Fibroblast of lung (primary cell): ENCODE measurements around the gene CABCOCO1. TPM values are rescaled to one million over a fixed set of nuclear protein-coding genes. Genes with fewer than 3 reads are reported as not detected.
"Not testable (repeated sequence)": the region's sequence is repeated elsewhere in the genome, so short reads cannot be mapped to it uniquely, and the experiment has no call there.

Experiments
- DNase-seq, 2 donors: peaks; one replicate each; pipeline versions ENCODE4 v3.0.0 to v3.0.0-alpha.2; 2010; ENCODE audit warnings: low read depth in 2 of 2
- H2AFZ ChIP-seq: 2 replicates; pipeline ENCODE4 v1.5.1; 2012; ENCODE audit warnings: low read length, control low read depth, inconsistent platforms
- H3K27ac ChIP-seq: 2 replicates; pipeline ENCODE4 v1.5.1; 2011; ENCODE audit warnings: low read length, control low read depth; ENCODE audit not compliant: insufficient read depth
- H3K27me3 ChIP-seq: 2 replicates; pipeline ENCODE4 v1.5.1; 2011; ENCODE audit warnings: mild to moderate bottlenecking, low read length; ENCODE audit not compliant: control insufficient read depth, insufficient read depth
- H3K36me3 ChIP-seq: 2 replicates; pipeline ENCODE4 v1.5.1; 2011; ENCODE audit warnings: low read length; ENCODE audit not compliant: control insufficient read depth, insufficient read depth
- H3K4me1 ChIP-seq: 2 replicates; pipeline ENCODE4 v1.5.1; 2011; ENCODE audit warnings: low read length; ENCODE audit not compliant: control insufficient read depth, insufficient read depth; ENCODE audit errors: extremely low read depth
- H3K4me2 ChIP-seq: 2 replicates; pipeline ENCODE4 v1.5.1; 2011; ENCODE audit warnings: low read length, control low read depth; ENCODE audit not compliant: insufficient read depth; ENCODE audit errors: extremely low read depth
- H3K4me3 ChIP-seq, 4 experiments: fragments of 200-600 bp in 1 of 4; sonication (generic) in 1 of 4; replicated peaks in 1 of 4; 2 replicates each; pipeline ENCODE4 v1.5.1; 2011 to 2016; ENCODE audit warnings: low read length in 4 of 4, low read depth in 3 of 4, mild to moderate bottlenecking in 3 of 4, control low read depth in 2 of 4, inconsistent platforms in 1 of 4, mixed read lengths in 1 of 4; ENCODE audit not compliant: insufficient read depth in 1 of 4; ENCODE audit errors: control extremely low read depth in 1 of 4
- H3K79me2 ChIP-seq: 2 replicates; pipeline ENCODE4 v1.5.1; 2012; ENCODE audit warnings: mild to moderate bottlenecking, low read length, inconsistent platforms; ENCODE audit not compliant: control insufficient read depth, insufficient read depth
- H3K9ac ChIP-seq: 2 replicates; pipeline ENCODE4 v1.5.1; 2011; ENCODE audit warnings: mild to moderate bottlenecking, low read length, control low read depth; ENCODE audit not compliant: insufficient read depth
- H3K9me3 ChIP-seq: 2 replicates; pipeline ENCODE4 v1.5.1; 2012; ENCODE audit warnings: low read depth, low read length; ENCODE audit not compliant: control insufficient read depth, insufficient read depth
- H4K20me1 ChIP-seq: 2 replicates; pipeline ENCODE4 v1.5.1; 2011; ENCODE audit warnings: low read length; ENCODE audit not compliant: control insufficient read depth, insufficient read depth; ENCODE audit errors: extremely low read depth
- EZH2 ChIP-seq: IDR thresholded peaks from 2 replicates; pipeline ENCODE4 v1.5.1; 2012; ENCODE audit warnings: low read length, control low read depth, mild to moderate bottlenecking; ENCODE audit errors: missing control alignments
- polyA plus RNA-seq, 2 donors: library from polyadenylated mRNA; depleted of rRNA in 1 of 2; stranded (reverse) in 1 of 2; unstranded in 1 of 2; fragments of >200 nt; gene quantifications; 2 replicates each; pipeline ENCODE4 v1.2.1, GENCODE V29; 2011 to 2012; ENCODE audit warnings: missing spikeins in 1 of 2
- total RNA-seq: library from RNA; depleted of rRNA; stranded (reverse); fragments of >200 nt; gene quantifications from 2 replicates; pipeline ENCODE4 v1.2.1, GENCODE V29; 2014
- TF ChIP-seq, protein P1 (sequence below), 2 donors: IDR thresholded peaks in 1 of 2; conservative IDR thresholded peaks in 1 of 2; 1 replicate in 1 of 2; 2 replicates in 1 of 2; pipeline ENCODE4 v1.5.1; 2011 to 2012; ENCODE audit warnings: low read length in 2 of 2, control low read depth in 1 of 2, inconsistent platforms in 1 of 2, low read depth in 1 of 2, mild to moderate bottlenecking in 1 of 2

The CABCOCO1 gene
- total and polyA plus RNA-seq, 2 donors (not counting 1 experiment from before 2014, with no cell fraction given) = 0.83 to 1.6 TPM

DNA sequence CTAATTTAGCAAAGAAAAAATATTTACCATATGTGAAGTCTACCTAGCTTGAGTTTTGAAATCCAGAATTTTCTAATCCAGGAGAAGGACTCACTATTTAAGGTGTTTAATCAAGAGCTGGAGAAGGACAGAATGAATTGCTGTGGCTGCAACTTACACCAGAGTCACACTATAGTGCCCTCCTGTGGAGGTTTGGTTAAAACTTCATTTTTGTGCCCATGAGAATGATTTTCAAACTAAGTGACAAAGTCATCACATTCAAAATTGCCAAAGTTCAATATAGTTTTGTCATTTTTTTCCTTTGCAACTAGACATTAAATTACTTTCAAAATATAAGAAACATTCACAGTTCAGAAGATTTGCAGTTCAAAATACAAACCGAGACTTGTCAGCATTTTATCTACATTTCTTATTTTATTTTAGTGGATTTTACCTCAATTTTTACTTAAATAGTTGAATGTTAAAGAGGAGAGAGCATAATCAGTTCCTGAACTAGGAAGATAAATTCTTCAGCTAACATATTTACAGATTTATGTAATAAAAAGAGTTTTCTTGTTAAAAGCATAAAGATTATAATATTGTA lies 70.7 kb downstream of the CABCOCO1 start:
- DNase-seq = peak; percentile 51 to 76
- H3K4me2 ChIP-seq = no peak overlapping the region
- H3K36me3 ChIP-seq = no peaks in the 10 kb centered on the region
- H3K9ac ChIP-seq = no peak overlapping the region
- H2AFZ ChIP-seq = no peak overlapping the region
- no peaks in the 10 kb centered on the region for H3K79me2 ChIP-seq
- no peak overlapping the region for H3K4me3 ChIP-seq
- no peak overlapping the region for H3K27ac ChIP-seq
- no peaks in the 10 kb centered on the region for H3K9me3 ChIP-seq
- no peaks in the 10 kb centered on the region for H4K20me1 ChIP-seq
- H3K27me3 ChIP-seq = no peaks in the 10 kb centered on the region
- TF ChIP-seq, protein P1, sequence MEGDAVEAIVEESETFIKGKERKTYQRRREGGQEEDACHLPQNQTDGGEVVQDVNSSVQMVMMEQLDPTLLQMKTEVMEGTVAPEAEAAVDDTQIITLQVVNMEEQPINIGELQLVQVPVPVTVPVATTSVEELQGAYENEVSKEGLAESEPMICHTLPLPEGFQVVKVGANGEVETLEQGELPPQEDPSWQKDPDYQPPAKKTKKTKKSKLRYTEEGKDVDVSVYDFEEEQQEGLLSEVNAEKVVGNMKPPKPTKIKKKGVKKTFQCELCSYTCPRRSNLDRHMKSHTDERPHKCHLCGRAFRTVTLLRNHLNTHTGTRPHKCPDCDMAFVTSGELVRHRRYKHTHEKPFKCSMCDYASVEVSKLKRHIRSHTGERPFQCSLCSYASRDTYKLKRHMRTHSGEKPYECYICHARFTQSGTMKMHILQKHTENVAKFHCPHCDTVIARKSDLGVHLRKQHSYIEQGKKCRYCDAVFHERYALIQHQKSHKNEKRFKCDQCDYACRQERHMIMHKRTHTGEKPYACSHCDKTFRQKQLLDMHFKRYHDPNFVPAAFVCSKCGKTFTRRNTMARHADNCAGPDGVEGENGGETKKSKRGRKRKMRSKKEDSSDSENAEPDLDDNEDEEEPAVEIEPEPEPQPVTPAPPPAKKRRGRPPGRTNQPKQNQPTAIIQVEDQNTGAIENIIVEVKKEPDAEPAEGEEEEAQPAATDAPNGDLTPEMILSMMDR (conservative IDR thresholded peaks at IDR 0.05 in 1 of 2, IDR thresholded peaks at IDR 0.05 in 1 of 2; ENCODE audit: low read depth in 1 of 2, low read length in 2 of 2) = peak; percentile 63 to 66
- TF ChIP-seq EZH2 = no peak
- no peaks in the 10 kb centered on the region for H3K4me1 ChIP-seq

DNA sequence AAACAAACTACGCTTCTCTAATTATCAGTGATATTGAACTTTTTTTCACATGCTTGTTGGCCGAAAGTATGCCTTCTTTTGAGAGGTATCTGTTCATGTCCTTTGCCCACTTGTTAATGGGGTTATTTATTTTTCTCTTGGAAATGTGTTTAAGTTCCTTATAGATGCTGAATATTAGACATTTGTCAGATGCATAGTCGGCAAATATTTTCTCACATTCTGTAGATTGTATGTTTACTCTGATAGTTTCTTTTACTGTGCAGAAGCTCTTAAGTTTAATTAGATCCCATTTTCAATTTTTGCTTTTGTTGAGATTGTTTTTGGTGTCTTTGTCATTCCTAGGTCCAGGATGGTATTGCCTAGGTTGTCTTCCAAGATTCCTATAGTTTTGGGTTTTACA lies 73.2 kb downstream of the CABCOCO1 start:
- Histone ChIP-seq H3K4me2 (no peak overlapping the region), H4K20me1 (no peaks in the 10 kb centered on the region), H3K79me2 (no peaks in the 10 kb centered on the region), H3K36me3 (no peaks in the 10 kb centered on the region), H3K4me1 (no peaks in the 10 kb centered on the region), H3K9ac (no peak overlapping the region), H3K27me3 (no peaks in the 10 kb centered on the region), H3K9me3 (no peaks in the 10 kb centered on the region), H3K4me3 (no peak overlapping the region), H2AFZ (no peak overlapping the region), H3K27ac (no peak overlapping the region)
- TF ChIP-seq EZH2 = no peak
- TF ChIP-seq, protein P1 (conservative IDR thresholded peaks at IDR 0.05 in 1 of 2, IDR thresholded peaks at IDR 0.05 in 1 of 2; ENCODE audit: low read depth in 1 of 2, low read length in 2 of 2) = no peak
- no peak for DNase-seq

DNA sequence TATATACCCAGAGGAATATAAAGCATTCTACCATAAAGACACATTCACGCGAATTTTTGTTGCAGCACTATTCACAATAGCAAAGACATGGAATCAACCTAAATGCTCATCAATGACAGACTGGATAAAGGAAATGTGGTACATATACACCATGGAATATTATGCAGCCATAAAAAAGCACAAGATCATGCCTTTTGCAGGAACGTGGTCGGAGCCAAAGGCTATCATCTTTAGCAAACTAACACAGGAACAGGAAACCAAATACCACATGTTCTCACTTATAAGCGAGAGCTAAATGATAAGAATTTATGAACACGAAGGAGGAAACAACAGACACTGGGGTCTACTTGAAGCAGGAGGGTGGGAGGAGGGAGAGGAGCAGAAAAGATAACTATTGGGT lies 74.7 kb downstream of the CABCOCO1 start:
- not testable (repeated sequence) for H3K4me3 ChIP-seq, H3K79me2 ChIP-seq, H3K36me3 ChIP-seq, H4K20me1 ChIP-seq, H3K27ac ChIP-seq, DNase-seq, H3K27me3 ChIP-seq, H3K4me2 ChIP-seq, H3K9ac ChIP-seq, H3K4me1 ChIP-seq, H2AFZ ChIP-seq, H3K9me3 ChIP-seq
